Sigmoid colon (tissue), 7 donors: Measurements from ENCODE around the gene USP38. TPM values are rescaled to one million over a fixed set of nuclear protein-coding genes. Genes with fewer than 3 reads are reported as not detected.
A peak's percentile ranks its signal among the peaks of the same experiment; 100 is the strongest.

ENCODE experiments used
- DNase-seq: peaks from one replicate; pipeline ENCODE4 v3.0.0-alpha.2; 2019
- H3K27ac ChIP-seq, 4 donors: fragments of 200-600 bp; sonication (generic); one replicate each; pipeline ENCODE4 v1.5.1; 2016 to 2019; ENCODE audit warnings: mild to moderate bottlenecking in 1 of 4
- H3K27me3 ChIP-seq, 3 donors: fragments of 200-600 bp; sonication (generic); one replicate each; pipeline ENCODE4 v1.5.1; 2019; ENCODE audit warnings: mild to moderate bottlenecking in 1 of 3
- H3K36me3 ChIP-seq, 4 donors: fragments of 200-600 bp; sonication (generic); one replicate each; pipeline ENCODE4 v1.5.1; 2016 to 2019
- H3K4me1 ChIP-seq, 4 donors: fragments of 200-600 bp; sonication (generic); one replicate each; pipeline ENCODE4 v1.5.1; 2017 to 2019
- H3K4me3 ChIP-seq, 4 donors: fragments of 200-600 bp; sonication (generic); one replicate each; pipeline ENCODE4 v1.5.1; 2017 to 2019; ENCODE audit warnings: mild to moderate bottlenecking in 2 of 4, moderate library complexity in 1 of 4
- H3K9me3 ChIP-seq, 4 donors: fragments of 200-600 bp in 3 of 4; sonication (generic) in 3 of 4; one replicate each; pipeline versions ENCODE4 v1.5.1 to v1.6.1; 2013 to 2019
- EP300 ChIP-seq, 4 donors: sonication (generic); formaldehyde crosslinking; IDR thresholded peaks; one replicate each; pipeline ENCODE4 v1.6.1; 2017; ENCODE audit warnings: antibody characterized with exemption in 4 of 4
- POLR2A ChIP-seq, 2 donors: fragments of 450-650 bp; IDR thresholded peaks; one replicate each; pipeline ENCODE4 v1.6.1; 2016; ENCODE audit warnings: antibody characterized with exemption in 2 of 2, mild to moderate bottlenecking in 2 of 2, moderate library complexity in 2 of 2
- POLR2AphosphoS5 ChIP-seq, 4 donors: sonication (generic); formaldehyde crosslinking; IDR thresholded peaks; one replicate each; pipeline ENCODE4 v1.6.1; 2017; ENCODE audit warnings: antibody characterized with exemption in 4 of 4
- WGBS, 2 donors: extraction: QIAGEN DNeasy Blood & Tissue Kit; methylation state at CpG; one replicate each; pipeline ENCODE4 v1.1.7; 2013; 5-methylcytosine and 5-hydroxymethylcytosine counted together
- intact Hi-C: fragments of 100-400 bp; cut with DNase I; formaldehyde crosslinking; loops from one replicate; pipeline ENCODE4 v1.15.1; 2023
- polyA plus RNA-seq, 3 donors: library from polyadenylated mRNA; stranded (reverse); fragments of 200-250 nt; gene quantifications; one replicate each; pipeline ENCODE4 v1.2.3, GENCODE V29; 2013
- total RNA-seq, 4 donors: library from RNA; depleted of rRNA; stranded (reverse); fragments of >200 nt; gene quantifications; one replicate each; pipeline ENCODE4 v1.1.0, GENCODE V29; 2016
- TF ChIP-seq, protein P1 (sequence below), 4 experiments: fragments of 450-650 bp in 3 of 4; fragments of 200-600 bp in 1 of 4; IDR thresholded peaks; one replicate each; pipeline ENCODE4 v1.5.1; 2016 to 2019; ENCODE audit warnings: antibody characterized with exemption in 4 of 4, mild to moderate bottlenecking in 3 of 4, moderate library complexity in 2 of 4
- donor health status: healthy with polysubstance abuse.
- donor health status: Bipolar disorder and iron deficiency.
- donor health status: healthy.

Gene USP38
- total and polyA plus RNA-seq, 7 donors = 9.6 to 21.2 (median 16.3) TPM

DNA sequence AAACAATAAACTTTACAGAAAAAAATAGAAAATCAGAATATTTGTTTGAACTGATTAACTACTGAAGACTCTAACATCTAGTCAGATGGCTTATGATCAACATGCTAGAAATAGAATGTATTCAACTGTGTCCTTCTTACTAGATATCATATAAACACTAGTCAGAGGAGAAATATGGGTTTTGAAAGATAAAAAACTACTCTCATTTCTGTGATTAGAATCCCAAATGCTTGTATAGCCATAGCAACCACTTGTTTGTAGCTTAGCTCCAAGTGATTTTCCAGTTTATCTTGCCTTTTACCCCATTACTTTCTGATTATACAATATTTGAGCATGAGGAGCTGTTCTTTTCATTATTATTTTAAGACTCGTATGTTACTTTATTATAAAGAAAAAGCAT is 31.2 kb downstream of the USP38 start:
- Histone ChIP-seq H3K27me3 (no peaks in the 10 kb centered on the region), H3K4me1 (peaks cover 0 to 21% (median 5%) of the 10 kb centered on the region in 4 donors), H3K27ac (peak overlapping the region in 1 of 4 donors; percentile 41), H3K36me3 (peaks cover 0 to 51% (median 0%) of the 10 kb centered on the region in 4 donors), H3K4me3 (no peak overlapping the region), H3K9me3 (no peaks in the 10 kb centered on the region)
- no peak for DNase-seq
- intact Hi-C loops = loop anchor here (5.0 kb wide), 1 partner anchor 76 kb away; no protein-coding TSS in a partner anchor
- no peak for TF ChIP-seq POLR2AphosphoS5 (IDR thresholded peaks at IDR 0.05)
- TF ChIP-seq, protein P1, sequence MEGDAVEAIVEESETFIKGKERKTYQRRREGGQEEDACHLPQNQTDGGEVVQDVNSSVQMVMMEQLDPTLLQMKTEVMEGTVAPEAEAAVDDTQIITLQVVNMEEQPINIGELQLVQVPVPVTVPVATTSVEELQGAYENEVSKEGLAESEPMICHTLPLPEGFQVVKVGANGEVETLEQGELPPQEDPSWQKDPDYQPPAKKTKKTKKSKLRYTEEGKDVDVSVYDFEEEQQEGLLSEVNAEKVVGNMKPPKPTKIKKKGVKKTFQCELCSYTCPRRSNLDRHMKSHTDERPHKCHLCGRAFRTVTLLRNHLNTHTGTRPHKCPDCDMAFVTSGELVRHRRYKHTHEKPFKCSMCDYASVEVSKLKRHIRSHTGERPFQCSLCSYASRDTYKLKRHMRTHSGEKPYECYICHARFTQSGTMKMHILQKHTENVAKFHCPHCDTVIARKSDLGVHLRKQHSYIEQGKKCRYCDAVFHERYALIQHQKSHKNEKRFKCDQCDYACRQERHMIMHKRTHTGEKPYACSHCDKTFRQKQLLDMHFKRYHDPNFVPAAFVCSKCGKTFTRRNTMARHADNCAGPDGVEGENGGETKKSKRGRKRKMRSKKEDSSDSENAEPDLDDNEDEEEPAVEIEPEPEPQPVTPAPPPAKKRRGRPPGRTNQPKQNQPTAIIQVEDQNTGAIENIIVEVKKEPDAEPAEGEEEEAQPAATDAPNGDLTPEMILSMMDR (IDR thresholded peaks at IDR 0.05) = no peak
- no peak for TF ChIP-seq POLR2A (IDR thresholded peaks at IDR 0.05)
- TF ChIP-seq EP300 (IDR thresholded peaks at IDR 0.05) = no peak
- WGBS, 2 donors = 85 to 89% methylated on average over 1 of the region's 1 CpG

DNA sequence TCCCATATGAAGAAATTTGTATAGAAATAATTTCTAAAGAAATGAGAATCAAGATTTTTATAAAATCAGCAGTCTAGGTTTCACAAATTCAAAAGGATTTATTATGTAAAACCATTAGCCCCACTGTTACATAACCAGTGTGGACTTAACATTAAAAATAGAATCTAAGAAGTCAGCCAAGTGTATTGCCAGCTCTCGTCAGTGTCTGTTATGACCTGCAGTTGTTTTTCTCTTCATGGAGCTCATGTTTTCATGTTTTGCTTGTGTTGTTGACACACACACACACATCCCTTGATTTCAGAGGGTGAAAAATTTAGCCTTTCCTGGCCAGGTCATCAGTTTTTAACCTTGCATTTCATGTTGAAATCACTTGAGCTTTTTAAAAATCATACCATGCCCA is 39.5 kb downstream of the USP38 start:
- DNase-seq = no peak
- H3K9me3 ChIP-seq = no peaks in the 10 kb centered on the region
- intact Hi-C loops = loop anchor here (5.0 kb wide), 1 partner anchor 113 kb away; the partner anchor contains the start of gene GAB1
- no peak overlapping the region for H3K4me3 ChIP-seq
- H3K27ac ChIP-seq = peak overlapping the region; percentile 6 to 50 (median 28)
- H3K4me1 ChIP-seq = peaks cover 0 to 41% (median 26%) of the 10 kb centered on the region in 4 donors
- H3K27me3 ChIP-seq = no peaks in the 10 kb centered on the region
- peaks cover 0 to 14% (median 0%) of the 10 kb centered on the region in 4 donors for H3K36me3 ChIP-seq
- TF ChIP-seq, protein P1 (IDR thresholded peaks at IDR 0.05) = no peak
- no peak for TF ChIP-seq POLR2A (IDR thresholded peaks at IDR 0.05)
- peak in 1 of 4 donors; percentile 8 for TF ChIP-seq POLR2AphosphoS5 (IDR thresholded peaks at IDR 0.05)
- no peak for TF ChIP-seq EP300 (IDR thresholded peaks at IDR 0.05)
- 49 to 77% methylated on average over 1 of the region's 1 CpG for WGBS, 2 donors

DNA sequence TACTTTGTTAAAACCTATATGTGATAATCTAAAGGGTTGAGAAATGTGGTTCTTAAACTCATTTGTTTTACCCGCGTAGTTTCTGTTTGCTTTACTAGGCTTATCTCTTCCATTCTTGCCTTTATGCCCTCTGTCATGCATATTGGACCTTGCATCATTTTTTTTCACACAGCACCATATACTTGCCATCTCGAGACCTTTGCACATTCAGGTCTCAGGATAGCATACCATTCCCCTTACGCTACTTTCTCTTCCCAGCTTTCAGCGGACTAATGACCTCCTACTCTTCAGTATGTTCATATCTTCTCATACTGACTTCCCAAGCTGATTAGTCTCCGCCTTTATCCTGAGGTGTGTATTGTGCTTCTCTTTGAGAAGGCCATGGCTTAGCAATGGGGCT is 40.5 kb downstream of the USP38 start:
- intact Hi-C loops = no loop called here
- TF ChIP-seq EP300 (IDR thresholded peaks at IDR 0.05) (no peak), POLR2A (IDR thresholded peaks at IDR 0.05) (no peak), POLR2AphosphoS5 (IDR thresholded peaks at IDR 0.05) (no peak)
- TF ChIP-seq, protein P1 (IDR thresholded peaks at IDR 0.05) = no peak
- no peak overlapping the region for H3K27ac ChIP-seq

DNA sequence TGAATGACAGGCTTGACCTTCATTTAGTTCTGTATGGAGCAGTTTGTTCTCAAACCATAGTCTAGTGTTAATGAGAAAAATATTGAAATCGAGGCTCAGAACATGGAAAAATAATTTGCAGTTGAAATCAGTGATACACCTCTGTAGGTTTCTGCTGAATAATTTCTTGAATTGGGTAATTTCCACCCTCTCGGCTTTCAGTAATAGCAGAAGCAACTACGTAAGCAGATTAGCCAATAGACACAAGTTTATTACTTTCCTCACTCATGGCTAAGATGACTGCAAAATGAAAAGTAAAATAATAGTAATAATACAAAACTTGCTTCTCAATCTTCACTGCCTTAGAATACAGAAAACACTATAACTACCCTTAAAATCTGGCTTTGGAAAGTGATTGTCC is 46.0 kb downstream of the USP38 start:
- H3K4me1 ChIP-seq = peaks cover 0 to 35% (median 14%) of the 10 kb centered on the region in 4 donors
- H3K36me3 ChIP-seq = no peaks in the 10 kb centered on the region
- peak overlapping the region in 1 of 4 donors; percentile 66 for H3K27ac ChIP-seq
- H3K9me3 ChIP-seq = no peaks in the 10 kb centered on the region
- intact Hi-C loops = no loop called here
- DNase-seq = no peak
- 75 to 89% methylated on average over 3 of the region's 3 CpGs for WGBS, 2 donors
- TF ChIP-seq, protein P1 (IDR thresholded peaks at IDR 0.05) = no peak
- TF ChIP-seq POLR2AphosphoS5 (IDR thresholded peaks at IDR 0.05) (no peak), POLR2A (IDR thresholded peaks at IDR 0.05) (no peak), EP300 (IDR thresholded peaks at IDR 0.05) (no peak)
- no peak overlapping the region for H3K4me3 ChIP-seq
- H3K27me3 ChIP-seq = no peaks in the 10 kb centered on the region

More for the DNA sequence above, 40.5 kb downstream of the USP38 start:
- WGBS, 2 donors = 50 to 68% methylated on average over 6 of the region's 6 CpGs
- Histone ChIP-seq H3K4me1 (peaks cover 0 to 41% (median 22%) of the 10 kb centered on the region in 4 donors), H3K36me3 (peaks cover 0 to 14% (median 0%) of the 10 kb centered on the region in 4 donors), H3K9me3 (no peaks in the 10 kb centered on the region), H3K27me3 (no peaks in the 10 kb centered on the region), H3K4me3 (no peak overlapping the region)
- no peak for DNase-seq

DNA sequence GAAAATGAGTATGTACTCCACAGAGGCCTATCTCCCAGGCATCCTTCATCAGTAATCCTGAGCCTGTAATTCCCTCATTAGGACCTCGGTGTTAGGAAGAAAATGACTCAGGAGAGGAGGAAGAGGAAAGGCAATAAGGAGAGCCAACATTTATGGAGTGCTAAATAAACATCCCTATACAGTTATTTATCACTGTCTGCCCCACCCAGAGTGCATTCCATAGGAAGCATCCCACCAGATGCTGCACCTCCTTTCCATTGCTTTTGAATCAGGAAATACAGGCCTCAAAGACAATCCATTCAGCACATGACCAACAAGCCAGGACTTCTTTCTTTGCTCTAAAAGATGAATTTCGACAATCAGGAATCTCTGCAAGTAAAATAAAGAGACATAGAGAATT is 47.6 kb downstream of the USP38 start:
- intact Hi-C loops = no loop called here
- peaks cover 0 to 35% (median 14%) of the 10 kb centered on the region in 4 donors for H3K4me1 ChIP-seq
- DNase-seq = no peak
- H3K27ac ChIP-seq = peak overlapping the region in 2 of 4 donors; percentile 11 to 66
- H3K9me3 ChIP-seq = no peaks in the 10 kb centered on the region
- no peaks in the 10 kb centered on the region for H3K27me3 ChIP-seq
- no peak overlapping the region for H3K4me3 ChIP-seq
- TF ChIP-seq POLR2AphosphoS5 (IDR thresholded peaks at IDR 0.05) = no peak
- TF ChIP-seq, protein P1 (IDR thresholded peaks at IDR 0.05) = no peak
- TF ChIP-seq EP300 (IDR thresholded peaks at IDR 0.05) = no peak
- no peak for TF ChIP-seq POLR2A (IDR thresholded peaks at IDR 0.05)
- no peaks in the 10 kb centered on the region for H3K36me3 ChIP-seq
- 48 to 76% methylated on average over 2 of the region's 2 CpGs for WGBS, 2 donors
